HG03354 (cell line): ENCODE data around the gene FOXA1.

ENCODE experiments used
- ATAC-seq: cut with Tn5 transposase; IDR thresholded peaks from one replicate; pipeline ENCODE4 v1.9.1; 2021; ENCODE audit warnings: mild to moderate bottlenecking; ENCODE audit not compliant: unreplicated experiment, poor library complexity, severe bottlenecking

The FOXA1 gene

GRCh38 chr14:37591311-37591940, 3.6 kb downstream of the FOXA1 start:
- no peak for ATAC-seq

DNA sequence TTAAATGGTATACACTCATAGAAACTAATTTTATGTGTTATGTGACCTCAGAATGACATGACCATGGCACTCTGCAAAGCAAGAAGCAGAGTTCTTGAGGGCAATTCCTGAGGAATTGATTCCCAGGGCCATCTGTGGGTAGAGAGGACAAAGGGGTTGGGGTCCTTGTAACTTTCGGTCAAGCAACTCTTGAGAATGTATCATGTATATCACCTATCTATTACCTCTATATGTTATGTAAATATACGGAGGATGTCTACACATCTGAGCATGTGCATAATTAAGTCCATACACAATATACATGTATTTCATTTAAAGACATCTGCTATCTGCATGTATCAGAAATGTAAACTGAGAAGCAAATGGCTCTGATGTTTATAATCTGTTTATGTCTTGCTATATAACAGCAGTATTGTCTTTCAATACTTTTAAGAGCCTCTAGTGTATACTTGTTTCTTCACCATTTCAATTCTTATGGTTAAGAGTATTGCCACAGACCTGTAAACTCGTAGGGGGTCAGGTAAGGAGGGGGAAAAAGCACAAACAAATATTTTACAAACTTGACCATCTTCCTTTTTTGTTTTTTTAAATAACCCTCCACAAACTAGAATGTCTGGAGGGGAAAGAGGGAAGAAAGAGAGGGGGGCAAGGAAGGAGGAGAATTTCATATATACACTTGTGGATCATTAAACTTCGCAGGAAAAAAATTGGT, 4.5 kb downstream of the FOXA1 start:
- ATAC-seq: no peak

DNA sequence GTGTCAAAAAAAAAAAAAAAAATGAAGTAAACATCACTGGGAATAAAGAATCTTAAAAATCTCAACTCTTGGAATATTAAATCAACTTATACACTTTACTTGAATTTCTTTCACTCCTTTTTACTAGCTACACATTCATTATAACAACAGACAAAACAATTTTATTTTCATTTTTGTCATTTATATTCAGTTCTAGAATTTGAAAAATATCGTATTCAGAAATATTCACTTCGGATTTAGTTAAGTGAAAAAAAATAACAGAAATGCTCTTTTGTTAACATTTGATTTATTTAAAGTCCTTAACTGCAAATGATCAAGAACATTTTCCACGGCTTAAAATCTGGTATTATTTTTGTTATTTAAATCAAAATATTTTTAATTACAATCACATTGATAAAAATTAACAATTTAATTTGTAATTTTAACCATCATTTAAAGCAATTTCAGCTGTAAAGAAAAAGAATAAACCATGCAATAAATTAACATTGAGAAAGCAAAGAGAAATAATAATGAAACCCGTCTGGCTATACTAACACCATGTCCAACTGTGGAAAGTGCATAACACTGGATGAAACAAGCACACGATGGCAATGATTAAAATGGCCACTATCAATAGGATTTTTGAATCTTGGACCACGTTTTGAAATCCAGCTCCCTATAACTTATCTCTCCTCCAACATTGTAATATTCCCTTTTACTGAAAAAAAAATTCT, 5.2 kb downstream of the FOXA1 start:
- ATAC-seq: no peak

- ATAC-seq: no peak
Observed at GRCh38 chr14:37588956-37589714, 5.9 kb downstream of the FOXA1 start.

GRCh38 chr14:37588667-37588955, 6.4 kb downstream of the FOXA1 start:
- ATAC-seq: no peak

GRCh38 chr14:37587881-37588666, 7.0 kb downstream of the FOXA1 start:
- ATAC-seq: no peak

DNA sequence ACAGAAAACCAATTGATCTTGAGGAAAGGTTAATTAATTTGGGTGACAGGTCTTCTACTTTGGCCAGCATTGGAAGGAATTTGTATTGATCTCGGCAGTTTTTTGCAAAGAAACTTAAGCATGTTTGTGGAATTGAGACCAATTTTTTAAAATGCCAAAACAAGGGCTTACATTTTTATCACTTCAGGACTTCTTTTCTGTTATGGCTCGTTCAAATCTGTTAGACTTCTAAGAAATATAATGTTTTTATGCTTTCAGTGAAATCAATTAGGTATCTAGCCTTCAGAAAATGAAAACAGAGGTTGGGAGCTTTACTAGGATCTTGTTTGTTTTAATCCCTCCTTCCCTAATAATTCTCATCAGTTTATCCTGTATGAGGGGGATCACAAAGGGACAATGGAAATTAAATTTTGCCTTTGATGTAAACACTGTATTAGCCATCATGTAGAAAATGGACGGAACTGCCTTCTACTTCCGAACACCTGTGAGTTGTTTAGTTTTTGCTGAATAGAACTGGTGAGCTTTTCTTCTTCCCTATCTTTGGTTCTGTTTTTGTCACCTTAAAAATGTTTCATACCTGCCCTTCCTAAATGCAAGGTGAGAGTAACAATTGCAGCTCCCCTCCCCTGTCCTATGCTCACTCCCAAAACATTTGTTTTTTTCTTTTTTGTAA, 7.8 kb downstream of the FOXA1 start:
- ATAC-seq: no peak

DNA sequence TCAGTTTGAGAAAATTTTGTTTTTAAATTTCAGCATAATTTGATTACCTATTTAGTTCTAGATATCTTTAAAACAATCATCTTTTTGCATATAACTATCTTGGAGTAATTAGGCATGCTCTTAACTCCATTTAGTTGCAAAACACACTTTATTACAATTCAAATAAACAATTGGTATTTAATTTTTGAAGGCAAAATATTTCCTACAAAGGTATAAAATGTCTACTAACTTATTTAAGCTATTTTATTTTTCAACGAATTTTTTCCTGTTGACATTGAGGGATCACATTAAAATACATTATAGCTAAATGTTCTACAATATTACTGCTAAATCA, 8.3 kb downstream of the FOXA1 start:
- no peak for ATAC-seq

DNA sequence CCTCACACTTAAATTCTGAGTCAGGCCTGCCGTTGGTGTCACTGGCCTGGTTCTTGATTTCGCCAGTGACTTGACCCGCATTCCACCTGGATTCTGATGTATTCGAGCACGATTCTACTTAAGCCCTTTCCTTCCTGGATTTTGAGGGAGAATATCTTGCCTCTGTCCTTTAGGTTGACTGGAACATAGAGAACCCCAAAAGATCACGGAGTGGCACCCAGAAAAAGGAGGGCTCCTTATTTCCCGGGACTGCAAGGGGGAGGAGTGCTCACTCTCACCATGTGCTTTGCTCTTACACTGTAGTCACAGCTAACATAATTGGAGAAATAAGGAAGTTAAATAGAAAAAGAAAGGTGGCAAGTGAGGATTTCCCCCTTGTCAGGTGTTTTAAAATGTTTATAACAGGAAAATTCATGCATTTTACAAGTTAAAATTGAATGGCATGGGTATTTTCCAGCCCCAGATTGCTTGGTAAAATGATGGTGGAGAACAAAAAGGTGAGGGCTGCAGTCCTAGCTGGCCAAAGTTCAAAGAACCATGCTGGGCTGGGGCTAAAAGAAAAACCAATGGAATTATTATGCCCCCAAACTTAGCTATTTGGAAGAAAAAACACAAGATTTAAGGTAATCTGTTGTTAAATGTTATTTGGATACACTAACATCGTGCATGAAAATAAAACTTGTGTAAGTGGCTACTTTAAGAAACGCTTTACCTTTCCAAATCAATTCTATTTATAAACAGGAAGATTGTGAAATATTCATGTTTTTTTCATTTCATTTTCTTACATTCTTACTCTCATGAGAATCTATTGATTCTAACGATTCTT, 8.9 kb downstream of the FOXA1 start:
- no peak for ATAC-seq

GRCh38 chr14:37585101-37585511, 9.9 kb downstream of the FOXA1 start:
- no peak for ATAC-seq

GRCh38 chr14:37584211-37585100, 10.6 kb downstream of the FOXA1 start:
- no peak for ATAC-seq

DNA sequence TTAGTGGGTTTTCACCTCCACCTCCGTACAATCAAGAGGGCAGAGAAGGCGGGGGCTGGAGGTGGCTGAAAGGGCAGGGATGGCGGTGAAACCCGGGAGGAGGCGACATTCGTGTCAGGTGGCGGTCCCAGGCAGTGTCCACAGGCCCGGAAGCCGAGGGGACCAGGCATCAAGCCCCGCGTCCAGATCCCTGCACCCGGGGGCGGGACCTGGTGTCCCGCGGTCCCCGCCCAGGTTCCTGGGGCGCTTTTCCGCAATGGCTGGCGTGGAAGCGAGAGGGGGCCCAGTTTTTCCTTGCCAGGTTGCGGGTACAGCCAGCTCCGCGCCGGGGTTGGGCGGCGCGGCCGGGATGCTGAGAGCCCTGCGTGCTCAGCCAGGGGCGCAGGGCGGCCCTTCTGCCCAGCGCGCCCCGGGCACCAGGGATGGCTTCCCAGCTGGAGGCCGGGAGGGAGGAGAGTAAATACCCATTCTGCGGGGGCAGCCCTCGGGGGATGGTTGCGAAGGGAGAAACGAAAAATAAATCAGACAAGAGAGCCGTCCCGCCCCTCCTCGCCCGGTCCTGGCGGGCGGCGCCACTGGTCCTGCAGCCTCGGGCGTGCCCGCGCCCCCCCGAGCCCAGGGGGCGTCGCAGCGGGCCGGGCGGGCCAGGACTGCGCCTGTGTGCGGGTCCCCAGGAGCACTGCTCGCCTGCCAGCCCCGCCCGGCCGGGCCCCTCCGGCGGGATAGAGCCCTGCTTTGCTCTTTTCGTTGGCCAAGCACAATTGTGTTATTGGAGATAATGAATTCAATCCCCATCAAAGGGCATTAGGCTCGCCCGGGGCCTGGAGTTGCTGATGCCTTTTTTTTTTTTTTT, 11.5 kb downstream of the FOXA1 start:
- no peak for ATAC-seq

GRCh38 chr14:37580146-37580545, 14.9 kb downstream of the FOXA1 start:
- ATAC-seq: no peak

DNA sequence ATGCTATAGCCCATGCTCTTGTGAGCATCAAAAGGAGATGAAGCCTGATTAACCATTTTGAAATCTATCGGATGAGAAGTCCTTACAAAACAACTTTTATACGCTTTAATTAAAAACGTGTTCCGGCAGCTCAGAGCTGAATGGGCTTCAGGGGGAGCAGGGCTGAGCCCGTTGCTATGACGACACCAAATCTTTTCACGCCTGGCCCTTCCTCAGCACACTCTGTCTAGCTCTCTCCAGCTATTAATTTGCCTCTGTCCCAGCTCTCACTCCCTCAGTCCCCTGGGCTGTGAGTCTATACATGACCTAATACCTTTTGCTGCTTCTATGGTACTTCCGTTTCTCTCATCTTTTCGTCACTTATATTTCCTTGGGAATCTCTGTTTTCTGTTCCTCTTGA, 15.8 kb downstream of the FOXA1 start:
- ATAC-seq: no peak

GRCh38 chr14:37573356-37573755, 21.7 kb downstream of the FOXA1 start:
- no peak for ATAC-seq

DNA sequence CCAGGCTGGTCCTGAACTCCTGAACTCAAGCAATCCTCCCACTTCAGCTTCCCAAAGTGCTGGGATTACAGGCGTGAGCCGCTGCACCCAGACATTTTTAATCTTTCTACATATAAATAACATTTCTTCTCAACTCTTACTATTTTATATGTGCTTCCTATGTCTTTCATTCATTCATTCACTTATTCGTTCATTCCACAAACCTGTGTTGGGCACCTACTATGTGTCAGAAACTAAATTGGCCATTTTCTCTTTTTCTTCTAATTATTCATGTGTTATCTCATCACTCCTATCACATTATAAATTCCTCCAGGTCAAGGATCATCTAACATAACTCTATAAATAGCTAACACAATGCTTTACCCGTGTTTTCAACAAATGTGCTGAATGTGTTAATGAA, 23.7 kb downstream of the FOXA1 start:
- ATAC-seq: no peak

DNA sequence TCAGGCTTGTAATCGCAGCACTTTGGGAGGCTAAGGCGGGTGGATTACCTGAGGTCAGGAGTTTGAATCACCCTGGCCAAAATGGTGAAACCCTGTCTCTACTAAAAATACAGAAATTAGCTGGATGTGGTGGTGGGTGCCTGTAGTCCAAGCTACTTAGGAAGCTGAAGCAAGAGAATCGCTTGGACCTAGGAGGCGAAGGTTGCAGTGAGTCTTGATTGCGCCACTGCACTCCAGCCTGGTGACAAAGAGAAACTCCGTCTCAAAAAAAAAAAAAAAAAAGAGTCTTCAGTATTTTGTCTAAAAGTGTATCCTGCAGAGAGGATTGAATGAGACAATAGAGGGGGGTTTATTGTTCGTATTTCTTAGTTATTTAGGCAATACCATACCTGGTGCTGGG, 25.3 kb downstream of the FOXA1 start:
- ATAC-seq: no peak
